ENCODE measurements around the gene HS1BP3. TPM values are rescaled to one million over a fixed set of nuclear protein-coding genes. Genes with fewer than 3 reads are reported as not detected.
A peak's percentile ranks its signal among the peaks of the same experiment; 100 is the strongest.

Gene HS1BP3
- total and polyA plus RNA-seq, 2 of the 13 experiments (the other 11 are each of a cell fraction or from before 2014, with no cell fraction given), result 15.2 to 22.0 TPM

DNA sequence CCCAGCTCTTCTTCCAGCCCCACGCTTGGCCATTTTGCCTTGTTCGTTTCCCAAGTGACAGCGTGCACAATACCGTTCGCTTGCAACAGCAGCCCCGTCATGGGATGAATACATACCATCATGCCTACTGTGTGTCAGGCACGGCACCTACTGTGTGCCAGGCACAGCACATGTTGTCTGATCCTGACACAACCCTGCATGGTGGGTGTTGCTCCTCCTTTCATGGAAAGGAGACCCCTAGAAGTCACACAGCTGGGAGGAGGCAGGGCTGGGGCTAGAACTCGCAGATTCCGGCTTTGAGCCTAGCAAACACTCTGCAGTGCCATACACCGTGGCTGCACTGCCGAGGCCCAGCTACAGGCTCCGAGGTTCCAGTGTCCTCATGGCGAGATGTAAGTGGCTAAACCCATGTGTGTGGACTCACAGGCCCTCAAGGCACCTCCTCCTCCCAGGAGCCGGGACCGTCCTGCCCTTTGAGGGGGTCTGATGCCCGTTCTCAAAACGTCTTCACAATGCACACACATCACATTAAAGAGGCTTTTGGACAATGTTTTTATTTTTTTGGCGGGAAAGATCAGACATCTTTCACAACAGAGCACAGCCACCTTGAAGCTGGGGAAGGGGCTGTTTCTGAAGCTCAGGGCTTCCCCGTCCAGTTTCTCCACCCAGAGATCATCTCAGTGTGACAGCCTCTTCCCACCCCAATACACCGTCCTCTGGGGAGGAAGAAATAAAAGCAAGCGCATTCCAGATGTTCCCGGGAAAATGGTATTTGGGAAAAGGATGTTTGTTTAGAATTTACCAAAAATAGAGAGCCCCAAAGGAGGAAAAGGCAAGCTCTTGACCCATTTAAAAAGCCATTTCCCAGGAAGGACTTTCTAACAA lies 64.9 kb downstream of the HS1BP3 start (continued):
- TF ChIP-seq ZFYVE20 (CRISPR knock-in tag; IDR thresholded peaks at IDR 0.05; ENCODE audit: borderline replicate concordance, low read depth), result peak; percentile 42; the same call in 1 of the 2 replicates
- peak; percentile 86 for TF ChIP-seq CBX5 (CRISPR knock-in tag; IDR thresholded peaks at IDR 0.05; ENCODE audit: borderline replicate concordance)
- no peak for TF ChIP-seq ZFP82 (CRISPR knock-in tag; IDR thresholded peaks at IDR 0.05; ENCODE audit: borderline replicate concordance)
- TF ChIP-seq IKZF1 (IDR thresholded peaks at IDR 0.05), result no peak
- TF ChIP-seq ZNF720 (CRISPR knock-in tag; IDR thresholded peaks at IDR 0.05), result peak; percentile 47; the same call in 1 of the 2 replicates
- TF ChIP-seq, protein P1, sequence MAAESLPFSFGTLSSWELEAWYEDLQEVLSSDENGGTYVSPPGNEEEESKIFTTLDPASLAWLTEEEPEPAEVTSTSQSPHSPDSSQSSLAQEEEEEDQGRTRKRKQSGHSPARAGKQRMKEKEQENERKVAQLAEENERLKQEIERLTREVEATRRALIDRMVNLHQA (CRISPR knock-in tag; IDR thresholded peaks at IDR 0.05), result no peak
- TF ChIP-seq EP300 (IDR thresholded peaks at IDR 0.05; ENCODE audit: low read depth in 2 of 2, low read length in 2 of 2), result no peak
- TF ChIP-seq EP300 (CRISPR knock-in tag; IDR thresholded peaks at IDR 0.05; ENCODE audit: borderline replicate concordance), result no peak
- TF ChIP-seq ZNF12 (CRISPR knock-in tag; IDR thresholded peaks at IDR 0.05), result peak; percentile 16; the same call in 1 of the 2 replicates
- TF ChIP-seq, protein P2, sequence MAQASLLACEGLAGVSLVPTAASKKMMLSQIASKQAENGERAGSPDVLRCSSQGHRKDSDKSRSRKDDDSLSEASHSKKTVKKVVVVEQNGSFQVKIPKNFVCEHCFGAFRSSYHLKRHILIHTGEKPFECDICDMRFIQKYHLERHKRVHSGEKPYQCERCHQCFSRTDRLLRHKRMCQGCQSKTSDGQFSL (CRISPR knock-in tag; IDR thresholded peaks at IDR 0.05), result no peak
- TF ChIP-seq ZNF326 (CRISPR knock-in tag; IDR thresholded peaks at IDR 0.05; ENCODE audit: borderline replicate concordance), result peak; percentile 9; the same call in 1 of the 2 replicates
- no peak for TF ChIP-seq ISL2 (CRISPR knock-in tag; IDR thresholded peaks at IDR 0.05)
- no peak for TF ChIP-seq NFRKB (IDR thresholded peaks at IDR 0.05)
- TF ChIP-seq, protein P3, sequence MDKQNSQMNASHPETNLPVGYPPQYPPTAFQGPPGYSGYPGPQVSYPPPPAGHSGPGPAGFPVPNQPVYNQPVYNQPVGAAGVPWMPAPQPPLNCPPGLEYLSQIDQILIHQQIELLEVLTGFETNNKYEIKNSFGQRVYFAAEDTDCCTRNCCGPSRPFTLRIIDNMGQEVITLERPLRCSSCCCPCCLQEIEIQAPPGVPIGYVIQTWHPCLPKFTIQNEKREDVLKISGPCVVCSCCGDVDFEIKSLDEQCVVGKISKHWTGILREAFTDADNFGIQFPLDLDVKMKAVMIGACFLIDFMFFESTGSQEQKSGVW (CRISPR knock-in tag; IDR thresholded peaks at IDR 0.05; ENCODE audit: borderline replicate concordance), result no peak
- TF ChIP-seq, protein P4, sequence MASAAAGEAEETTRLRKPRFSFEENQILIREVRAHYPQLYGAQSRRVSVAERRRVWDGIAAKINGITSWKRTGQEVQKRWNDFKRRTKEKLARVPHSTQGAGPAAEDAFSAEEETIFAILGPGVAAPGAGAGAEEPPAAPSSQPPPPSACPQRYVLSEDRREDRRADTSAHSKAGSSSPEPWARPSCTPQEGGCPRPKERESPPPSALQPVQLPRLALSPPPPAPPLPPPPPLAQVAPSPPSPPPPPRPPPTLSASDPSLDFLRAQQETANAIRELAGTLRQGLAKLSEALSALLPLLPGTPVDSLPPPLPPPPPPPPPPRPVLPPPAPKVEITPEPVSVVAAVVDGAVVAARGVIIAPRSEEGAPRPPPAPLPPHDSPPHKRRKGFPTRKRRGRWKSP (CRISPR knock-in tag; IDR thresholded peaks at IDR 0.05), result no peak
- peak; percentile 64 for TF ChIP-seq POLR2AphosphoS5 (IDR thresholded peaks at IDR 0.05; ENCODE audit: low read depth, low read length)
- TF ChIP-seq PLRG1 (conservative IDR thresholded peaks at IDR 0.05), result no peak
- TF ChIP-seq ERF (CRISPR knock-in tag; IDR thresholded peaks at IDR 0.05), result no peak
- TF ChIP-seq, protein P5, sequence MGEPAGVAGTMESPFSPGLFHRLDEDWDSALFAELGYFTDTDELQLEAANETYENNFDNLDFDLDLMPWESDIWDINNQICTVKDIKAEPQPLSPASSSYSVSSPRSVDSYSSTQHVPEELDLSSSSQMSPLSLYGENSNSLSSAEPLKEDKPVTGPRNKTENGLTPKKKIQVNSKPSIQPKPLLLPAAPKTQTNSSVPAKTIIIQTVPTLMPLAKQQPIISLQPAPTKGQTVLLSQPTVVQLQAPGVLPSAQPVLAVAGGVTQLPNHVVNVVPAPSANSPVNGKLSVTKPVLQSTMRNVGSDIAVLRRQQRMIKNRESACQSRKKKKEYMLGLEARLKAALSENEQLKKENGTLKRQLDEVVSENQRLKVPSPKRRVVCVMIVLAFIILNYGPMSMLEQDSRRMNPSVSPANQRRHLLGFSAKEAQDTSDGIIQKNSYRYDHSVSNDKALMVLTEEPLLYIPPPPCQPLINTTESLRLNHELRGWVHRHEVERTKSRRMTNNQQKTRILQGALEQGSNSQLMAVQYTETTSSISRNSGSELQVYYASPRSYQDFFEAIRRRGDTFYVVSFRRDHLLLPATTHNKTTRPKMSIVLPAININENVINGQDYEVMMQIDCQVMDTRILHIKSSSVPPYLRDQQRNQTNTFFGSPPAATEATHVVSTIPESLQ (CRISPR knock-in tag; conservative IDR thresholded peaks at IDR 0.05), result no peak
- no peak for TF ChIP-seq FOXM1 (CRISPR knock-in tag; IDR thresholded peaks at IDR 0.05)
- no peak for TF ChIP-seq PAWR (CRISPR knock-in tag; IDR thresholded peaks at IDR 0.05; ENCODE audit: borderline replicate concordance)
- TF ChIP-seq SAP130 (CRISPR knock-in tag; IDR thresholded peaks at IDR 0.05; ENCODE audit: low read depth), result no peak
- TF ChIP-seq SCMH1 (CRISPR knock-in tag; IDR thresholded peaks at IDR 0.05; ENCODE audit: borderline replicate concordance), result no peak
- no peak for TF ChIP-seq ZNF432 (CRISPR knock-in tag; IDR thresholded peaks at IDR 0.05; ENCODE audit: borderline replicate concordance)
- TF ChIP-seq ZKSCAN1 (IDR thresholded peaks at IDR 0.05; ENCODE audit: low read length), result peak; percentile 100
- no peak for TF ChIP-seq ZNF207 (IDR thresholded peaks at IDR 0.05; ENCODE audit: borderline replicate concordance)
- TF ChIP-seq PTBP1 (IDR thresholded peaks at IDR 0.05; ENCODE audit: low read depth, low read length, poor library complexity, severe bottlenecking), result no peak
- TF ChIP-seq MED1 (CRISPR knock-in tag; IDR thresholded peaks at IDR 0.05), result peak; percentile 15; the same call in 1 of the 2 replicates

Measured in HepG2 (cell line).